Activated T-cell treated with anti-CD3 and anti-CD28 coated beads, Interleukin-2, amount 50 U/mL, for 72 hours (primary cell): ENCODE results near the gene INPPL1. TPM values are rescaled to one million over a fixed set of nuclear protein-coding genes. Genes with fewer than 3 reads are reported as not detected.

Experiments
- ATAC-seq, 2 donors: fragments of 150-1000 bp; cut with Tn5 transposase; replicated peaks in 1 of 2; 2 replicates each; pipeline ENCODE4 v1.10.0; 2021; ENCODE audit warnings: moderate library complexity in 2 of 2, mild to moderate bottlenecking in 1 of 2
- DNase-seq, 2 donors: peaks; one replicate each; pipeline ENCODE4 v3.0.0; 2021 to 2022; ENCODE audit warnings: mixed read lengths in 1 of 2
- H3K27ac Mint-ChIP-seq: one replicate; pipeline ENCODE4 v1.8.0; 2022; ENCODE audit warnings: mild to moderate bottlenecking, moderate library complexity, mixed read lengths
- H3K27me3 Mint-ChIP-seq: one replicate; pipeline ENCODE4 v1.8.0; 2022; ENCODE audit warnings: low read depth, mixed read lengths
- H3K36me3 Mint-ChIP-seq, 2 donors: one replicate each; pipeline ENCODE4 v1.8.0; 2022; ENCODE audit warnings: mixed read lengths in 2 of 2, mild to moderate bottlenecking in 1 of 2; ENCODE audit not compliant: insufficient read depth in 2 of 2
- H3K4me1 Mint-ChIP-seq: one replicate; pipeline ENCODE4 v1.8.0; 2022; ENCODE audit warnings: low read depth, mixed read lengths
- H3K4me3 Mint-ChIP-seq, 2 donors: one replicate each; pipeline ENCODE4 v1.8.0; 2022; ENCODE audit warnings: mild to moderate bottlenecking in 2 of 2, mixed read lengths in 2 of 2, moderate library complexity in 2 of 2
- H3K9me3 Mint-ChIP-seq, 2 donors: one replicate each; pipeline ENCODE4 v1.8.0; 2022; ENCODE audit warnings: mixed read lengths in 2 of 2
- total RNA-seq, 2 donors: library from RNA; stranded (reverse); gene quantifications; one replicate each; pipeline ENCODE4 v1.2.3, GENCODE V29; 2022

The INPPL1 gene
- total RNA-seq, 2 donors from 2014 or later = 147 to 154 TPM

GRCh38 chr11:72231396-72232259 lies 7.1 kb downstream of the INPPL1 start:
- Mint-ChIP-seq H3K27ac (no peak overlapping the region), H3K9me3 (no peaks in the 10 kb centered on the region), H3K36me3 (peaks cover 5 to 6% of the 10 kb centered on the region in 2 donors), H3K27me3 (no peaks in the 10 kb centered on the region), H3K4me1 (no peaks in the 10 kb centered on the region), H3K4me3 (no peak overlapping the region)
- DNase-seq (no peak), ATAC-seq (no peak)

DNA sequence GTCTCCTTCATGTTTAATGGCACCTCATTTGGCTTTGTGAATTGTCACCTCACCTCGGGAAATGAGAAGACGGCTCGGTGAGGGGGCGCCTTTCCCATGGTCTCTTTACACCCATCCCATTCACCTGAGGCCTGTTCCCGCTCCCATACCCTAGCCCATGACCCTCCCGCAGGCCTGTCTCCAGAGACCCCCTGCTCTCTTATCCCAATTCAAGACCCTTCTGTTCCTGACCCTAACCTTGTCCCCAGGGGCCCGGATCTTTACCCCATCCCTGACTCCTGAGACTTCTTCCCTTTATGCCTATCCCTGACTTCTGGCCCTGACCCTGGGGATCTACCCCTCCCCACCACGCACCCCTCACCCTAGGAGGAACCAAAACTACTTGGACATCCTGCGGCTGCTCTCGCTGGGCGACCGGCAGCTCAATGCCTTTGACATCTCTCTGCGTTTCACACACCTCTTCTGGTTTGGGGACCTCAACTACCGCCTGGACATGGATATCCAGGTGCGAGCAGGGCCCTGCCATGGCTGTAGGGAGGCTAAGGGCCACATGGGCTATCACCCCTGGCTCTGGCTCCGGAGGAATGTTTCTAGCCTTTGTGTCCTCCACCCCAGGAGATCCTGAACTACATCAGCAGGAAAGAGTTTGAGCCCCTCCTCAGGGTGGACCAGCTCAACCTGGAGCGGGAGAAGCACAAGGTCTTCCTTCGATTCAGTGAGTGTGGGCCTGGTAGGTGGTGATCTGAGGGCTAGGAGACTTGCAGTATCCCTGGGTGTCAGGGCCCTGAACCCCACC lies 7.9 kb downstream of the INPPL1 start:
- DNase-seq (no peak), ATAC-seq (no peak)
- Mint-ChIP-seq H3K9me3 (no peaks in the 10 kb centered on the region), H3K36me3 (peaks cover 5 to 6% of the 10 kb centered on the region in 2 donors), H3K27ac (no peak overlapping the region), H3K4me3 (no peak overlapping the region), H3K27me3 (no peaks in the 10 kb centered on the region), H3K4me1 (no peaks in the 10 kb centered on the region)

DNA sequence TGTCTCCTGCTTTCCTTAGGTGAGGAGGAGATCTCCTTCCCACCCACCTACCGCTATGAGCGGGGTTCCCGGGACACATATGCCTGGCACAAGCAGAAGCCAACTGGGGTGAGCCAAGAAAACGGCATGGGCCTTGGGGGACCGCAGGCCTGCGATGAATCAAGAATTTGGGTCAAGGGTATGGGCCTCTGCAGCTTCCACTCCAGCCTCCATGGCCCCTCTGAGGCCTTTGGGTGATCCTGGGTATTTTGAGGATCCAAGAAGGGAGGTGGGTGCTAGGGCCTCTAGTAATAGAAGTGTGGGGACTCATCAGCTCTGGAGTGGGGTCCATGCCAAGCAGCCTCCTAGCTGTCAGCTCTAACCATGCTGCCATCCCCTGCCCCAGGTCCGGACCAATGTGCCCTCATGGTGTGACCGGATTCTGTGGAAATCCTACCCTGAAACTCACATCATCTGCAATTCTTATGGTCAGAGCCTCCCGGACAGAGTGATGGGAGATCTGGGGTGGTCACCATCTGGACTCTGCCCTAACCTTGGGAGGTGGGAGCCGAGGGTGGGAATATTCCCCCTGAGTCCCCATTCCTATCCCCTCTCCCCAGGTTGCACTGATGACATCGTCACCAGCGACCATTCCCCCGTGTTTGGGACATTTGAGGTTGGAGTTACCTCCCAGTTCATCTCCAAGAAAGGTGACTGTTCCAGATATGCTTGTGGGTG lies 8.6 kb downstream of the INPPL1 start:
- H3K36me3 Mint-ChIP-seq = peaks cover 5 to 6% of the 10 kb centered on the region in 2 donors

DNA sequence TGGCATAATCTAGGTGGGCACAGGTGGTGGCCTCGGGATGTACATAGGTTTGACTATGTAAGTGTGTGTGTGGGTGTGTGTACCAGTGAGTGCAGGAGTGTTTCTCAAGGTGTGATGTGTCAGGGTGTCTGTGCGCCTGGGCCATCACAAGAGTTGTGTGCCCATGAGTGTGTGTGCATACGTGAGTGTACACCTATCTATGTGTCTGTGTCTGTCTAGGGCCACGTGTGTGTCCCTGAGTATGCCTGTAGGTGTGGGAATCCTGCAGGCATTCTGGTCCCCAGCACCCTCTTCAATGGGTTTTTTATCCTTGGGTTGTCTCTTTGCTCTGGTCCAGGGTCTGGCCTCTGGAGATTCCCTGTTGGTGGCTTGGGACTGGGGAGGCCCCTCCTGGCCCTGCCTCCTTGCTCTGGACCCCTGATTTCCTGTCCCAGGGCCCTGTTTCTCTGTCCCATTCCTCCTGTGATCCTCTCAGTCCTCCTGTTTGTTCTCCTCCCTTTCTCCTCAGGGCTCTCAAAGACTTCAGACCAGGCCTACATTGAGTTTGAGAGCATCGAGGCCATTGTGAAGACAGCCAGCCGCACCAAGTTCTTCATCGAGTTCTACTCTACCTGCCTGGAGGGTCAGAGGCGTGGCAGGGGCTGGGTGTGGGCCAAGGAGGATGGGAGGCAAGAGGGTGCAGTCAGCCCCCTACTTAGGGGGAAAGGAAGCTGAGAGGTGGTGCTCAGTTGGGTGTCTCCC lies 9.4 kb downstream of the INPPL1 start:
- H3K4me3 Mint-ChIP-seq = no peak overlapping the region
- DNase-seq (no peak), ATAC-seq (no peak)

More for the DNA sequence above, 8.6 kb downstream of the INPPL1 start:
- no peak for DNase-seq
- Mint-ChIP-seq H3K9me3 (no peaks in the 10 kb centered on the region), H3K27ac (no peak overlapping the region), H3K4me3 (no peak overlapping the region), H3K4me1 (no peaks in the 10 kb centered on the region), H3K27me3 (no peaks in the 10 kb centered on the region)
- no peak for ATAC-seq

GRCh38 chr11:72234514-72234830 lies 9.9 kb downstream of the INPPL1 start:
- ATAC-seq (no peak), DNase-seq (no peak)
- Mint-ChIP-seq H3K9me3 (no peaks in the 10 kb centered on the region), H3K4me3 (no peak overlapping the region), H3K36me3 (peaks cover 4% of the 10 kb centered on the region in 2 donors), H3K27me3 (peaks cover 8% of the 10 kb centered on the region), H3K4me1 (peaks cover 4% of the 10 kb centered on the region), H3K27ac (peak overlapping the region; percentile 27)

More for the DNA sequence above, 9.4 kb downstream of the INPPL1 start:
- Mint-ChIP-seq H3K36me3 (peaks cover 6 to 7% of the 10 kb centered on the region in 2 donors), H3K9me3 (no peaks in the 10 kb centered on the region), H3K4me1 (no peaks in the 10 kb centered on the region), H3K27ac (no peak overlapping the region), H3K27me3 (peaks cover 3% of the 10 kb centered on the region)

DNA sequence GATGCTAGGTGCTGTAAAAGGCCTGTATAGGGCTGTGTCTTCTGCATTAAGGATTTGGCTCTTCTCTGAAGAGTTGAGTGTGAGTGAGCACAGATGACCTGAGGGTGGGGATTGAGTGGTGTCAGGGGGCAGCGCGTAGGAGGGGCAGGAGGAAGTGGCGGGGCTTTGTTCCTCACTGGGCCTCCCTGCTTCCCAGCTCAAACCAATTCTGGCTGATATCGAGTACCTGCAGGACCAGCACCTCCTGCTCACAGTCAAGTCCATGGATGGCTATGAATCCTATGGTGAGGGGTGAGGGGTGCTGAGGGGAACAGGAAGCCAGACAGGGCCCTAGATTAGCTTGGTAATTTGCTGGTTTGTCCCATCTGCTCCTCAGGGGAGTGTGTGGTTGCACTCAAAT lies 10.4 kb downstream of the INPPL1 start:
- ATAC-seq (no peak), DNase-seq (no peak)
- H3K9me3 Mint-ChIP-seq = no peaks in the 10 kb centered on the region
- H3K4me3 Mint-ChIP-seq = no peak overlapping the region
- H3K27me3 Mint-ChIP-seq = peaks cover 9% of the 10 kb centered on the region
- H3K4me1 Mint-ChIP-seq = peaks cover 5% of the 10 kb centered on the region
- peak overlapping the region; percentile 27 for H3K27ac Mint-ChIP-seq
- H3K36me3 Mint-ChIP-seq = peaks cover 4% of the 10 kb centered on the region in 2 donors

DNA sequence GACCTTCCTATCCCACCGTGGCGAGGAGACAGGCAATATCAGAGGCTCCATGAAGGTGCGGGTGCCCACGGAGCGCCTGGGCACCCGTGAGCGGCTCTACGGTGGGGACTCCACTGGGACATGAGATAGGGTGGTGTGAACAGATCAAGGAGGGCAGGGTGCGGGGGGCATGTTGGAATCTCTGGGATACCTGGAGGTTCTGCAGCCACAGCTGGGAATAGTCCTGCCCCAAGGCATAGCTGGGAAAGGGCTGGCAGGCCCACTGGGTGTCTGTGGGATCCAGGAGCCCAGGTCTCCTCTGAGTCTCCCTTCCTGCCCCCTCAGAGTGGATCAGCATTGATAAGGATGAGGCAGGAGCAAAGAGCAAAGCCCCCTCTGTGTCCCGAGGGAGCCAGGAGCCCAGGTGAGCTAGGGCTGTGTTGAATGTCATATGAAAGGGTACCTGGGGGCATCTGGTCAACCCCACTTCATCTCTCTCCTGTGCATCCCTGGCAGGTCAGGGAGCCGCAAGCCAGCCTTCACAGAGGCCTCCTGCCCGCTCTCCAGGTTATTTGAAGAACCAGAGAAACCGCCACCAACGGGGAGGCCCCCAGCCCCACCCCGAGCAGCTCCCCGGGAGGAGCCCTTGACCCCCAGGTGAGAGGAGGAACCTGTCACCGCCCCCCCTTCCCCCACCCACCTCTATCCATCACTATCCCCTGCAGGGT lies 10.9 kb downstream of the INPPL1 start:
- no peaks in the 10 kb centered on the region for H3K9me3 Mint-ChIP-seq
- H3K36me3 Mint-ChIP-seq = peaks cover 2 to 4% of the 10 kb centered on the region in 2 donors
- H3K4me3 Mint-ChIP-seq = no peak overlapping the region
- DNase-seq (no peak), ATAC-seq (no peak)
- H3K27me3 Mint-ChIP-seq = peaks cover 14% of the 10 kb centered on the region
- no peak overlapping the region for H3K27ac Mint-ChIP-seq
- H3K4me1 Mint-ChIP-seq = peaks cover 9% of the 10 kb centered on the region

DNA sequence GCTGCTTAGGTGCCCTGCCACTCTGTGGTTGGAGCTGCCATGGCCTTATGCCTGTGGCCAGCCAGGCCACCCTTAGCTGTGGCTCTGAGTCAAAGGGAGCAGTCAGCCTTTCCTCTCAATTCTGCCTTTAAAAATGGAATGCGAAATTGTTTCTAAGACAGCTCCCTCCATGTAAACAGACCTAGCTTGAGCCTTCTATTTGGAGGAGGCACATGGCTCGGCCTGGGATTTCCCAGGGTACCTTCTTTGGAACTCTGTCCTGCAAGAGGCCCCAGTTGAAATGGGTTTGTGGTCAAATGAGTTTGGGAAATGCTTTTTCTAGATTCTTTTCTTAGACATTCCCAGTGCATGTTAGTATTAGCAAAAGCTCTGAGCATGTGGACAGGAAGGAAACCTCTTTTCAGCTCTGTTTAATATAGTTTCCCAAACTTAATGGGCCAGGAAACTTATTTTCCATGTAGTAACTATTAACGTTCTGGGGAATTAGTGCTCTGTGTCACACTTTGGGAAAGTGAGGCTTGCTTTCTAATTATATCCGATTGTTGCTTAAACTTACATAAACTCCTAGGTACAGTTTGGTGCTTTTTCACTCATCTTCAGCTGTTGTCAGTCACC lies 11.6 kb downstream of the INPPL1 start:
- no peak overlapping the region for H3K4me3 Mint-ChIP-seq
- no peaks in the 10 kb centered on the region for H3K9me3 Mint-ChIP-seq
- H3K36me3 Mint-ChIP-seq = peaks cover 2 to 4% of the 10 kb centered on the region in 2 donors
- DNase-seq (no peak), ATAC-seq (no peak)
- H3K4me1 Mint-ChIP-seq = peaks cover 15% of the 10 kb centered on the region
- H3K27me3 Mint-ChIP-seq = peaks cover 21% of the 10 kb centered on the region
- no peak overlapping the region for H3K27ac Mint-ChIP-seq

- H3K4me3 Mint-ChIP-seq = no peak overlapping the region
- H3K36me3 Mint-ChIP-seq = peaks cover 2 to 4% of the 10 kb centered on the region in 2 donors
- ATAC-seq (no peak), DNase-seq (no peak)
- H3K27ac Mint-ChIP-seq = no peak overlapping the region
- no peaks in the 10 kb centered on the region for H3K9me3 Mint-ChIP-seq
- H3K4me1 Mint-ChIP-seq = peaks cover 19% of the 10 kb centered on the region
- peaks cover 27% of the 10 kb centered on the region for H3K27me3 Mint-ChIP-seq
Observed at GRCh38 chr11:72236774-72237111, 12.2 kb downstream of the INPPL1 start.

GRCh38 chr11:72237112-72237931 lies 12.8 kb downstream of the INPPL1 start:
- Mint-ChIP-seq H3K27ac (no peak overlapping the region), H3K27me3 (peaks cover 32% of the 10 kb centered on the region), H3K36me3 (peaks cover 2 to 7% of the 10 kb centered on the region in 2 donors), H3K4me3 (no peak overlapping the region), H3K9me3 (no peaks in the 10 kb centered on the region), H3K4me1 (peaks cover 22% of the 10 kb centered on the region)
- DNase-seq = no peak
- no peak for ATAC-seq

- Mint-ChIP-seq H3K9me3 (no peaks in the 10 kb centered on the region), H3K27ac (no peak overlapping the region), H3K4me3 (no peak overlapping the region), H3K36me3 (peaks cover 2 to 7% of the 10 kb centered on the region in 2 donors), H3K27me3 (peaks cover 40% of the 10 kb centered on the region), H3K4me1 (peaks cover 22% of the 10 kb centered on the region)
- DNase-seq (peak; percentile 59 to 68), ATAC-seq (peak; percentile 52 to 53)
Observed at GRCh38 chr11:72238040-72238450, 13.5 kb downstream of the INPPL1 start.
